Caco-2 (cell line): Measurements from ENCODE around the gene CRYBG3. TPM values are rescaled to one million over a fixed set of nuclear protein-coding genes. Genes with fewer than 3 reads are reported as not detected.
"Not testable (repeated sequence)": the region's sequence is repeated elsewhere in the genome, so short reads cannot be mapped to it uniquely, and the experiment has no call there.

Source experiments
- BruUV-seq: library from RNA; stranded (reverse); fragments of 400-500 nt; replicated peaks from 2 replicates; lab custom pipeline; 2021; lab: Mats Ljungman, UMichigan
- CTCF ChIA-PET: fragments of 300-600 bp; sonication (Branson Sonifier 250); formaldehyde crosslinking; loops from one replicate; lab custom pipeline; 2022; ENCODE audit warnings: antibody characterized with exemption; lab: Charles Lee
- POLR2A ChIA-PET: fragments of 300-600 bp; sonication (Branson Sonifier 250); formaldehyde crosslinking; loops from one replicate; lab custom pipeline; 2022; ENCODE audit warnings: antibody characterized with exemption; lab: Charles Lee
- DNase-seq, 2 experiments: peaks; one replicate each; pipeline versions ENCODE4 v3.0.0 to v3.0.0-alpha.2; 2020 to 2022
- H3K27me3 ChIP-seq: replicated peaks from 2 replicates; pipeline ENCODE4 v1.6.0; 2011; ENCODE audit warnings: low read length; ENCODE audit not compliant: control insufficient read depth, insufficient read depth
- H3K36me3 ChIP-seq: 2 replicates; pipeline ENCODE4 v1.5.1; 2011; ENCODE audit warnings: low read length; ENCODE audit not compliant: control insufficient read depth, insufficient read depth
- H3K4me1 ChIP-seq: fragments of 250-450 bp; sonication (Bioruptor Pico); 2 replicates; pipeline ENCODE4 v1.5.1; 2020; ENCODE audit warnings: mild to moderate bottlenecking
- H3K4me3 ChIP-seq: 2 replicates; pipeline ENCODE4 v1.5.1; 2011; ENCODE audit warnings: low read depth, mild to moderate bottlenecking, control low read depth, low read length
- H3K9me3 ChIP-seq: fragments of 250-450 bp; sonication (Bioruptor Pico); 2 replicates; pipeline ENCODE4 v1.5.1; 2020; ENCODE audit warnings: mild to moderate bottlenecking, moderate library complexity
- H3K27ac Mint-ChIP-seq: one replicate; pipeline ENCODE4 v1.8.0; 2022; ENCODE audit warnings: mixed read lengths; ENCODE audit not compliant: unreplicated experiment
- H3K27me3 Mint-ChIP-seq: one replicate; pipeline ENCODE4 v1.8.0; 2022; ENCODE audit warnings: mixed read lengths; ENCODE audit not compliant: insufficient read depth, unreplicated experiment
- H3K36me3 Mint-ChIP-seq: one replicate; pipeline ENCODE4 v1.8.0; 2022; ENCODE audit warnings: mild to moderate bottlenecking, mixed read lengths; ENCODE audit not compliant: insufficient read depth, unreplicated experiment
- H3K4me1 Mint-ChIP-seq: one replicate; pipeline ENCODE4 v1.8.0; 2022; ENCODE audit warnings: low read depth, mixed read lengths; ENCODE audit not compliant: unreplicated experiment
- H3K4me3 Mint-ChIP-seq: one replicate; pipeline ENCODE4 v1.8.0; 2022; ENCODE audit warnings: mild to moderate bottlenecking, moderate library complexity, mixed read lengths; ENCODE audit not compliant: unreplicated experiment
- H3K9me3 Mint-ChIP-seq: one replicate; pipeline ENCODE4 v1.8.0; 2022; ENCODE audit warnings: mixed read lengths; ENCODE audit not compliant: unreplicated experiment
- CTCF ChIP-seq, 2 experiments: fragments of 200-600 bp in 1 of 2; IDR thresholded peaks; 1 replicate in 1 of 2; 2 replicates in 1 of 2; pipeline versions ENCODE4 v1.5.1 to v1.8.0; 2011 to 2022; ENCODE audit warnings: antibody characterized with exemption in 1 of 2, control low read depth in 1 of 2, inconsistent platforms in 1 of 2, low read depth in 1 of 2, low read length in 1 of 2, mild to moderate bottlenecking in 1 of 2, moderate library complexity in 1 of 2; ENCODE audit not compliant: insufficient read depth in 1 of 2, severe bottlenecking in 1 of 2, unreplicated experiment in 1 of 2
- intact Hi-C: fragments of 100-400 bp; cut with micrococcal nuclease; formaldehyde crosslinking; loops from one replicate; pipeline ENCODE4 v1.10.0; 2022; ENCODE audit not compliant: unreplicated experiment
- total RNA-seq: library from RNA; stranded (reverse); gene quantifications from 2 replicates; pipeline ENCODE4 v1.2.3, GENCODE V29; 2022

Gene CRYBG3
- total RNA-seq, 1 experiment from 2014 or later: 1.3 TPM

GRCh38 chr3:97896547-97896946 is 74.7 kb downstream of the CRYBG3 start:
- BruUV-seq: no TSS peak
- Mint-ChIP-seq H3K4me1 (no peaks in the 10 kb centered on the region), H3K27ac (no peak overlapping the region), H3K9me3 (no peaks in the 10 kb centered on the region), H3K4me3 (no peak overlapping the region), H3K36me3 (no peaks in the 10 kb centered on the region), H3K27me3 (no peaks in the 10 kb centered on the region)
- Histone ChIP-seq H3K4me1 (no peaks in the 10 kb centered on the region), H3K36me3 (no peaks in the 10 kb centered on the region), H3K4me3 (no peak overlapping the region), H3K9me3 (no peaks in the 10 kb centered on the region), H3K27me3 (no peaks in the 10 kb centered on the region)
- POLR2A ChIA-PET: no interaction called here
- intact Hi-C loops: loop anchor here (10.0 kb wide), 1 partner anchor 102 kb away; no protein-coding TSS in a partner anchor
- CTCF ChIA-PET: no interaction called here
- TF ChIP-seq CTCF (IDR thresholded peaks at IDR 0.05; ENCODE audit: insufficient read depth in 1 of 2, low read depth in 1 of 2, low read length in 1 of 2, severe bottlenecking in 1 of 2, unreplicated experiment in 1 of 2): peak in 1 of 2 experiments; percentile 1
- DNase-seq: no peak

- no peak overlapping the region for H3K27ac Mint-ChIP-seq
- H3K4me1 Mint-ChIP-seq: peaks cover 5% of the 10 kb centered on the region
- no peak for DNase-seq
- CTCF ChIA-PET: no interaction called here
- Histone ChIP-seq H3K9me3 (no peaks in the 10 kb centered on the region), H3K27me3 (no peaks in the 10 kb centered on the region), H3K4me1 (no peaks in the 10 kb centered on the region), H3K36me3 (no peaks in the 10 kb centered on the region), H3K4me3 (no peak overlapping the region)
- no peaks in the 10 kb centered on the region for H3K36me3 Mint-ChIP-seq
- H3K27me3 Mint-ChIP-seq: no peaks in the 10 kb centered on the region
- intact Hi-C loops: loop anchor here (10.0 kb wide), 1 partner anchor 105 kb away; no protein-coding TSS in a partner anchor
- no peaks in the 10 kb centered on the region for H3K9me3 Mint-ChIP-seq
- POLR2A ChIA-PET: no interaction called here
- no TSS peak for BruUV-seq
- no peak for TF ChIP-seq CTCF (IDR thresholded peaks at IDR 0.05; ENCODE audit: insufficient read depth in 1 of 2, low read depth in 1 of 2, low read length in 1 of 2, severe bottlenecking in 1 of 2, unreplicated experiment in 1 of 2)
- H3K4me3 Mint-ChIP-seq: no peak overlapping the region
Observed at GRCh38 chr3:97899331-97899730, 77.5 kb downstream of the CRYBG3 start.

- no TSS peak for BruUV-seq
- Histone ChIP-seq H3K4me3 (no peak overlapping the region), H3K27me3 (no peaks in the 10 kb centered on the region), H3K4me1 (no peaks in the 10 kb centered on the region), H3K36me3 (no peaks in the 10 kb centered on the region), H3K9me3 (no peaks in the 10 kb centered on the region)
- intact Hi-C loops: no loop called here
- no peaks in the 10 kb centered on the region for H3K27me3 Mint-ChIP-seq
- H3K4me1 Mint-ChIP-seq: peaks cover 5% of the 10 kb centered on the region
- no peak overlapping the region for H3K27ac Mint-ChIP-seq
- no peak overlapping the region for H3K4me3 Mint-ChIP-seq
- no peak for TF ChIP-seq CTCF (IDR thresholded peaks at IDR 0.05; ENCODE audit: insufficient read depth in 1 of 2, low read depth in 1 of 2, low read length in 1 of 2, severe bottlenecking in 1 of 2, unreplicated experiment in 1 of 2)
- ChIA-PET POLR2A (no interaction called here), CTCF (no interaction called here)
- H3K36me3 Mint-ChIP-seq: no peaks in the 10 kb centered on the region
- no peak for DNase-seq
- H3K9me3 Mint-ChIP-seq: no peaks in the 10 kb centered on the region
Observed at GRCh38 chr3:97901313-97902248, 79.8 kb downstream of the CRYBG3 start.

GRCh38 chr3:97909830-97910229 is 88.0 kb downstream of the CRYBG3 start:
- H3K36me3 Mint-ChIP-seq, H3K4me3 ChIP-seq, H3K9me3 ChIP-seq, DNase-seq, CTCF ChIA-PET, H3K27me3 Mint-ChIP-seq, H3K4me1 Mint-ChIP-seq, H3K9me3 Mint-ChIP-seq, BruUV-seq, intact Hi-C loops, POLR2A ChIA-PET, H3K27me3 ChIP-seq, H3K36me3 ChIP-seq: not testable (repeated sequence)
- Mint-ChIP-seq H3K27ac (peak overlapping the region; percentile 67), H3K4me3 (peak overlapping the region; percentile 72)
- peaks cover 10% of the 10 kb centered on the region for H3K4me1 ChIP-seq
